Natural killer cell treated with Interleukin-12 subunit alpha and Interleukin-12 subunit beta and Interleukin-15 and Interleukin-18, amount 100 ng/mL, for 72 hours (primary cell): ENCODE results near the gene OR51T1. TPM values are rescaled to one million over a fixed set of nuclear protein-coding genes. Genes with fewer than 3 reads are reported as not detected.

ENCODE experiments used
- ATAC-seq, 2 donors: fragments of 150-1000 bp; cut with Tn5 transposase in 1 of 2; sonication (Bioruptor Pico), chemical (Tn5 transposase) in 1 of 2; 2 replicates each; pipeline ENCODE4 v1.10.0; 2021
- DNase-seq: peaks from one replicate; pipeline ENCODE4 v3.0.0; 2022; ENCODE audit warnings: low spot score
- H3K27ac Mint-ChIP-seq, 2 donors: 1 replicate in 1 of 2; 2 replicates in 1 of 2; pipeline ENCODE4 v1.8.0; 2022; ENCODE audit warnings: mixed read lengths in 2 of 2, mild to moderate bottlenecking in 1 of 2, moderate library complexity in 1 of 2
- H3K27me3 Mint-ChIP-seq, 2 donors: 1 replicate in 1 of 2; 2 replicates in 1 of 2; pipeline ENCODE4 v1.8.0; 2022; ENCODE audit warnings: mixed read lengths in 2 of 2
- H3K36me3 Mint-ChIP-seq: one replicate; pipeline ENCODE4 v1.8.0; 2022; ENCODE audit warnings: mixed read lengths
- H3K4me1 Mint-ChIP-seq, 2 donors: 1 replicate in 1 of 2; 2 replicates in 1 of 2; pipeline ENCODE4 v1.8.0; 2022; ENCODE audit warnings: low read depth in 2 of 2, mixed read lengths in 2 of 2, mild to moderate bottlenecking in 1 of 2
- H3K4me3 Mint-ChIP-seq: one replicate; pipeline ENCODE4 v1.8.0; 2022; ENCODE audit warnings: mixed read lengths
- H3K9me3 Mint-ChIP-seq: 2 replicates; pipeline ENCODE4 v1.8.0; 2022; ENCODE audit warnings: mixed read lengths
- total RNA-seq, 2 donors: library from RNA; stranded (reverse); gene quantifications; one replicate each; pipeline ENCODE4 v1.2.3, GENCODE V29; 2022

Gene OR51T1
- total RNA-seq, 2 donors from 2014 or later = not detected

DNA sequence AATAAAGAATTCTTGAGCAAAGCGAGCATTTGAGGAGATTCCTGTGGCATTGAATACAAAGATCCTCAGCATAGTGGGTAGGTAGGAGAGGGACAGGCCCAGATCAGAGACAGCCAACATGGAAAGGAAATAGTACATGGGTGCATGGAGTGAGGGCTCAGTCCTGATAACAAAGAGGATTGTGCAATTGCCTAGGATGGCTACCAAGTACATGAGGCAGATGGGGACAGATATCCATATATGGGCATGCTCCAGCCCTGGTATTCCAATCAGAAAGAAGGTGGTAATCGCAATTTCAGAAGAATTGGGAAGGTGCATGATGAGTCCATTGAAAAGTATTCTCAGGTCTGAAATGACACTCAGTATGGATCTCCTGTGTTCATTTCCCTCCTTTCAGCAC lies 8.6 kb downstream of the OR51T1 start:
- no peaks in the 10 kb centered on the region for H3K36me3 Mint-ChIP-seq
- H3K27ac Mint-ChIP-seq = no peak overlapping the region
- H3K27me3 Mint-ChIP-seq = no peaks in the 10 kb centered on the region
- DNase-seq = no peak
- ATAC-seq = no peak
- peaks cover 4% of the 10 kb centered on the region for H3K9me3 Mint-ChIP-seq
- no peaks in the 10 kb centered on the region for H3K4me1 Mint-ChIP-seq
- H3K4me3 Mint-ChIP-seq = no peak overlapping the region

GRCh38 chr11:4891996-4892640 lies 10.4 kb downstream of the OR51T1 start:
- no peak overlapping the region for H3K27ac Mint-ChIP-seq
- no peaks in the 10 kb centered on the region for H3K36me3 Mint-ChIP-seq
- H3K9me3 Mint-ChIP-seq = peaks cover 4% of the 10 kb centered on the region
- ATAC-seq (no peak), DNase-seq (no peak)
- H3K4me1 Mint-ChIP-seq = no peaks in the 10 kb centered on the region
- no peak overlapping the region for H3K4me3 Mint-ChIP-seq
- H3K27me3 Mint-ChIP-seq = no peaks in the 10 kb centered on the region

- no peak for DNase-seq
- peaks cover 0 to 18% of the 10 kb centered on the region in 2 donors for H3K27me3 Mint-ChIP-seq
- no peaks in the 10 kb centered on the region for H3K9me3 Mint-ChIP-seq
- no peaks in the 10 kb centered on the region for H3K36me3 Mint-ChIP-seq
- H3K27ac Mint-ChIP-seq = no peak within 1 kb of the TSS
- no peaks in the 10 kb centered on the region for H3K4me1 Mint-ChIP-seq
- H3K4me3 Mint-ChIP-seq = no peak within 1 kb of the TSS
- ATAC-seq = no peak
These were observed 21.8 kb downstream of the OR51T1 start, which contains the start of gene OR51A7 for GRCh38 chr11:4903484-4903883. TSS of gene OR51A7 (plus strand) at chr11:4903783. CDS start at chr11:4907370, 3,587 bp downstream.

- H3K4me3 Mint-ChIP-seq = no peak overlapping the region
- H3K27ac Mint-ChIP-seq = no peak overlapping the region
- peaks cover 0 to 15% of the 10 kb centered on the region in 2 donors for H3K27me3 Mint-ChIP-seq
- DNase-seq (no peak), ATAC-seq (no peak)
- H3K4me1 Mint-ChIP-seq = no peaks in the 10 kb centered on the region
- H3K36me3 Mint-ChIP-seq = no peaks in the 10 kb centered on the region
- H3K9me3 Mint-ChIP-seq = peaks cover 3% of the 10 kb centered on the region
These were observed 34.9 kb downstream of the OR51T1 start for GRCh38 chr11:4916581-4916980.

- H3K36me3 Mint-ChIP-seq = no peaks in the 10 kb centered on the region
- ATAC-seq (no peak), DNase-seq (no peak)
- H3K4me3 Mint-ChIP-seq = no peak within 1 kb of the TSS
- H3K9me3 Mint-ChIP-seq = peaks cover 6% of the 10 kb centered on the region
- H3K27ac Mint-ChIP-seq = no peak within 1 kb of the TSS
- H3K4me1 Mint-ChIP-seq = no peaks in the 10 kb centered on the region
- H3K27me3 Mint-ChIP-seq = peaks cover 0 to 17% of the 10 kb centered on the region in 2 donors
These were observed 37.5 kb downstream of the OR51T1 start, which contains the start of gene OR51G2 for GRCh38 chr11:4919250-4919649. TSS of gene OR51G2 (minus strand) at chr11:4919350. CDS start at chr11:4915663, 3,687 bp downstream.

DNA sequence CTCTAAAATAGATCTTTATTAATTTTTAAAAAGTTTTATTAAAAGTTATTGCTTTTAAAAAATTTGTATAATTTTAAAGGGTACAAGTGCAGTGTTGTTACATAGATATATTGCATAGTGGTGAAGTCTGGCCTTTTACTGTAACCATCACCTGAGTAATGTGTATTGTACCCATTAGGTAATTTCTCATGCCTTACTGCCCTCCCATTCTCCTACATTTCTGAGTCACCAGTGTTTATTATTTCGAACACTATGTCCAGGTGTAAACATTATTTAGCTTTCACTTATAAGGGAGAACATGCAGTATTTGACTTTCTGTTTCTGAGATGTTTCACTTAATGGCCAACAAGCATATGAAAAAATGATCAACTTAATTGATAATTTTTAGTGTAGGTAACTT lies 40.1 kb downstream of the OR51T1 start:
- peaks cover 3% of the 10 kb centered on the region for H3K9me3 Mint-ChIP-seq
- no peak overlapping the region for H3K4me3 Mint-ChIP-seq
- ATAC-seq (no peak), DNase-seq (no peak)
- no peak overlapping the region for H3K27ac Mint-ChIP-seq
- no peaks in the 10 kb centered on the region for H3K36me3 Mint-ChIP-seq
- H3K4me1 Mint-ChIP-seq = no peaks in the 10 kb centered on the region
- peaks cover 0 to 15% of the 10 kb centered on the region in 2 donors for H3K27me3 Mint-ChIP-seq

GRCh38 chr11:4922304-4922703 lies 40.6 kb downstream of the OR51T1 start:
- ATAC-seq = no peak
- H3K9me3 Mint-ChIP-seq = peaks cover 3% of the 10 kb centered on the region
- no peak for DNase-seq
- no peak overlapping the region for H3K4me3 Mint-ChIP-seq
- H3K27ac Mint-ChIP-seq = no peak overlapping the region
- H3K27me3 Mint-ChIP-seq = peaks cover 0 to 15% of the 10 kb centered on the region in 2 donors
- no peaks in the 10 kb centered on the region for H3K4me1 Mint-ChIP-seq
- no peaks in the 10 kb centered on the region for H3K36me3 Mint-ChIP-seq

- no peaks in the 10 kb centered on the region for H3K4me1 Mint-ChIP-seq
These were observed 42.5 kb downstream of the OR51T1 start, which contains the start of gene OR51G1 for GRCh38 chr11:4924239-4924638. TSS of gene OR51G1 (minus strand) at chr11:4924339. CDS start at chr11:4924339, 0 bp downstream.

DNA sequence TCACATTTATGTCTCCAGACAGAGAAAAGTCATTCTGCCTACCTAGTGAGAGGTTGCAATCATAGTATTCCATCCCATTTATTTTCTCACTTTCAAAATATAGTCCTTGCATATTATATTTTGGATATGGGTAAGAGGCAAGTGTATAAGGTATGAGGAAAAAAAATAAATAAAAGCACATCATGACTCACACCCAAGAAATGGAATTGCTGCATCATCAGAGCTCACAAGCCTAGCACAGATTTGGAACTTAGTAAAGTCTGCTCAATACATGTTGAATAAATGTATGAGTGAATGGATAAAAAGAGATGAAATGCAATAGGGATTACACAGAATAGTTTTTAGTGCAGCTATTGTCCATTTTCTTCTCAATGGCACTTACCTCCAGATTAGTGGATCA lies 44.9 kb downstream of the OR51T1 start:
- no peaks in the 10 kb centered on the region for H3K4me1 Mint-ChIP-seq
- no peaks in the 10 kb centered on the region for H3K36me3 Mint-ChIP-seq
- no peak overlapping the region for H3K27ac Mint-ChIP-seq
- peaks cover 3% of the 10 kb centered on the region for H3K9me3 Mint-ChIP-seq
- H3K27me3 Mint-ChIP-seq = peaks cover 0 to 15% of the 10 kb centered on the region in 2 donors
- no peak overlapping the region for H3K4me3 Mint-ChIP-seq
- ATAC-seq (no peak), DNase-seq (no peak)

More at GRCh38 chr11:4924239-4924638, 42.5 kb downstream of the OR51T1 start, which contains the start of gene OR51G1:
- peaks cover 0 to 15% of the 10 kb centered on the region in 2 donors for H3K27me3 Mint-ChIP-seq
- no peak within 1 kb of the TSS for H3K27ac Mint-ChIP-seq
- no peak for ATAC-seq
- no peak for DNase-seq
- no peak within 1 kb of the TSS for H3K4me3 Mint-ChIP-seq
- H3K36me3 Mint-ChIP-seq = no peaks in the 10 kb centered on the region
- H3K9me3 Mint-ChIP-seq = peaks cover 3% of the 10 kb centered on the region

Other genes with a start within 250 kb of the OR51T1 start
- not detected for gene OR51D1, start 244.4 kb upstream of the OR51T1 start, total RNA-seq
- gene OR51E1, start 237.9 kb upstream of the OR51T1 start, total RNA-seq = not detected
- gene OR51E2, start 184.0 kb upstream of the OR51T1 start, total RNA-seq = not detected
- gene MMP26, start 177.1 kb upstream of the OR51T1 start, total RNA-seq = not detected
- not detected for gene OR51F1, start 112.0 kb upstream of the OR51T1 start, total RNA-seq
- gene OR52R1, start 77.5 kb upstream of the OR51T1 start, total RNA-seq = not detected
- not detected for gene OR51F2, start 60.6 kb upstream of the OR51T1 start, total RNA-seq
- not detected for gene OR51S1, start 32.7 kb upstream of the OR51T1 start, total RNA-seq
- not detected for gene OR51A7, start 21.9 kb downstream of the OR51T1 start, total RNA-seq
- not detected for gene OR51G2, start 37.5 kb downstream of the OR51T1 start, total RNA-seq
- gene OR51G1, start 42.4 kb downstream of the OR51T1 start, total RNA-seq = not detected
- gene OR51A4, start 65.7 kb downstream of the OR51T1 start, total RNA-seq = not detected
- not detected for gene OR51A2, start 73.8 kb downstream of the OR51T1 start, total RNA-seq
- not detected for gene OR51L1, start 113.0 kb downstream of the OR51T1 start, total RNA-seq
- not detected for gene OR52J3, start 164.6 kb downstream of the OR51T1 start, total RNA-seq
- gene OR52E2, start 177.7 kb downstream of the OR51T1 start, total RNA-seq = not detected
- not detected for gene OR52E1, start 187.7 kb downstream of the OR51T1 start, total RNA-seq